ENCODE measurements around the gene PTPRZ1.

The PTPRZ1 gene

GRCh38 chr7:121890833-121891232 is 17.9 kb downstream of the PTPRZ1 start:
- H3K4me3 ChIP-seq (ENCODE audit: low read depth, low read length), result no peak overlapping the region
- H3K36me3 ChIP-seq (ENCODE audit: insufficient read depth, low read length), result no peaks in the 10 kb centered on the region
- H3K79me2 ChIP-seq (ENCODE audit: control insufficient read depth, insufficient read depth, low read length, unreplicated experiment), result no peaks in the 10 kb centered on the region
- no peaks in the 10 kb centered on the region for H3K4me1 ChIP-seq (ENCODE audit: control insufficient read depth, insufficient read depth, low read length, unreplicated experiment)
- H3K27ac ChIP-seq (ENCODE audit: low read depth, low read length), result no peak overlapping the region
- no peaks in the 10 kb centered on the region for H3K27me3 ChIP-seq (ENCODE audit: insufficient read depth, low read length)
- H2AFZ ChIP-seq (ENCODE audit: low read length, unreplicated experiment), result no peak overlapping the region

- Histone ChIP-seq H3K27ac (ENCODE audit: low read depth, low read length) (no peak overlapping the region), H3K4me1 (ENCODE audit: control insufficient read depth, insufficient read depth, low read length, unreplicated experiment) (no peaks in the 10 kb centered on the region), H2AFZ (ENCODE audit: low read length, unreplicated experiment) (no peak overlapping the region), H3K79me2 (ENCODE audit: control insufficient read depth, insufficient read depth, low read length, unreplicated experiment) (no peaks in the 10 kb centered on the region), H3K4me3 (ENCODE audit: low read depth, low read length) (no peak overlapping the region), H3K27me3 (ENCODE audit: insufficient read depth, low read length) (peaks cover 3% of the 10 kb centered on the region), H3K36me3 (ENCODE audit: insufficient read depth, low read length) (no peaks in the 10 kb centered on the region)
Measured at GRCh38 chr7:121891731-121892130, 18.8 kb downstream of the PTPRZ1 start.

GRCh38 chr7:121901026-121901425 is 28.1 kb downstream of the PTPRZ1 start:
- Histone ChIP-seq H3K27me3 (ENCODE audit: insufficient read depth, low read length) (peaks cover 18% of the 10 kb centered on the region), H2AFZ (ENCODE audit: low read length, unreplicated experiment) (no peak overlapping the region), H3K27ac (ENCODE audit: low read depth, low read length) (no peak overlapping the region), H3K36me3 (ENCODE audit: insufficient read depth, low read length) (no peaks in the 10 kb centered on the region), H3K4me1 (ENCODE audit: control insufficient read depth, insufficient read depth, low read length, unreplicated experiment) (no peaks in the 10 kb centered on the region), H3K4me3 (ENCODE audit: low read depth, low read length) (no peak overlapping the region), H3K79me2 (ENCODE audit: control insufficient read depth, insufficient read depth, low read length, unreplicated experiment) (no peaks in the 10 kb centered on the region)

- Histone ChIP-seq H3K4me3 (ENCODE audit: low read depth, low read length) (no peak overlapping the region), H3K4me1 (ENCODE audit: control insufficient read depth, insufficient read depth, low read length, unreplicated experiment) (no peaks in the 10 kb centered on the region), H3K36me3 (ENCODE audit: insufficient read depth, low read length) (no peaks in the 10 kb centered on the region), H3K27ac (ENCODE audit: low read depth, low read length) (no peak overlapping the region), H3K79me2 (ENCODE audit: control insufficient read depth, insufficient read depth, low read length, unreplicated experiment) (no peaks in the 10 kb centered on the region), H3K27me3 (ENCODE audit: insufficient read depth, low read length) (peaks cover 1% of the 10 kb centered on the region; the same call in 1 of the 2 replicates), H2AFZ (ENCODE audit: low read length, unreplicated experiment) (no peak overlapping the region)
Measured at GRCh38 chr7:121904120-121904519, 31.2 kb downstream of the PTPRZ1 start.

- no peak overlapping the region for H2AFZ ChIP-seq (ENCODE audit: low read length, unreplicated experiment)
- no peak overlapping the region for H3K27ac ChIP-seq (ENCODE audit: low read depth, low read length)
Measured at GRCh38 chr7:121908042-121908441, 35.1 kb downstream of the PTPRZ1 start.

GRCh38 chr7:121909716-121910345 is 36.9 kb downstream of the PTPRZ1 start:
- Histone ChIP-seq H3K27me3 (ENCODE audit: insufficient read depth, low read length) (peaks cover 9% of the 10 kb centered on the region; the same call in 1 of the 2 replicates), H3K79me2 (ENCODE audit: control insufficient read depth, insufficient read depth, low read length, unreplicated experiment) (no peaks in the 10 kb centered on the region), H3K4me3 (ENCODE audit: low read depth, low read length) (no peak overlapping the region), H3K4me1 (ENCODE audit: control insufficient read depth, insufficient read depth, low read length, unreplicated experiment) (no peaks in the 10 kb centered on the region), H3K36me3 (ENCODE audit: insufficient read depth, low read length) (no peaks in the 10 kb centered on the region), H2AFZ (ENCODE audit: low read length, unreplicated experiment) (no peak overlapping the region), H3K27ac (ENCODE audit: low read depth, low read length) (no peak overlapping the region)

More at GRCh38 chr7:121908042-121908441, 35.1 kb downstream of the PTPRZ1 start:
- H3K79me2 ChIP-seq (ENCODE audit: control insufficient read depth, insufficient read depth, low read length, unreplicated experiment), result no peaks in the 10 kb centered on the region
- peaks cover 9% of the 10 kb centered on the region; the same call in 1 of the 2 replicates for H3K27me3 ChIP-seq (ENCODE audit: insufficient read depth, low read length)
- H3K36me3 ChIP-seq (ENCODE audit: insufficient read depth, low read length), result no peaks in the 10 kb centered on the region
- no peak overlapping the region for H3K4me3 ChIP-seq (ENCODE audit: low read depth, low read length)
- no peaks in the 10 kb centered on the region for H3K4me1 ChIP-seq (ENCODE audit: control insufficient read depth, insufficient read depth, low read length, unreplicated experiment)

GRCh38 chr7:121913947-121914675 is 41.1 kb downstream of the PTPRZ1 start:
- Histone ChIP-seq H3K27ac (ENCODE audit: low read depth, low read length) (no peak overlapping the region), H3K79me2 (ENCODE audit: control insufficient read depth, insufficient read depth, low read length, unreplicated experiment) (no peaks in the 10 kb centered on the region), H3K27me3 (ENCODE audit: insufficient read depth, low read length) (peaks cover 8% of the 10 kb centered on the region; the same call in 1 of the 2 replicates), H2AFZ (ENCODE audit: low read length, unreplicated experiment) (no peak overlapping the region), H3K4me1 (ENCODE audit: control insufficient read depth, insufficient read depth, low read length, unreplicated experiment) (no peaks in the 10 kb centered on the region), H3K36me3 (ENCODE audit: insufficient read depth, low read length) (no peaks in the 10 kb centered on the region), H3K4me3 (ENCODE audit: low read depth, low read length) (no peak overlapping the region)

GRCh38 chr7:121914676-121915279 is 41.8 kb downstream of the PTPRZ1 start:
- no peak overlapping the region for H3K27ac ChIP-seq (ENCODE audit: low read depth, low read length)
- no peaks in the 10 kb centered on the region for H3K4me1 ChIP-seq (ENCODE audit: control insufficient read depth, insufficient read depth, low read length, unreplicated experiment)
- no peaks in the 10 kb centered on the region for H3K36me3 ChIP-seq (ENCODE audit: insufficient read depth, low read length)
- no peak overlapping the region for H3K4me3 ChIP-seq (ENCODE audit: low read depth, low read length)
- no peaks in the 10 kb centered on the region for H3K79me2 ChIP-seq (ENCODE audit: control insufficient read depth, insufficient read depth, low read length, unreplicated experiment)
- H3K27me3 ChIP-seq (ENCODE audit: insufficient read depth, low read length), result 0 out of 2 replicates have a peak, but pooled peaks cover 5% of the 10 kb centered on the region
- no peak overlapping the region for H2AFZ ChIP-seq (ENCODE audit: low read length, unreplicated experiment)

- Histone ChIP-seq H3K27ac (ENCODE audit: low read depth, low read length) (no peak overlapping the region), H3K4me3 (ENCODE audit: low read depth, low read length) (no peak overlapping the region)
Measured at GRCh38 chr7:121916211-121916610, 43.2 kb downstream of the PTPRZ1 start.

GRCh38 chr7:121919986-121920385 is 47.0 kb downstream of the PTPRZ1 start:
- H3K36me3 ChIP-seq (ENCODE audit: insufficient read depth, low read length), result no peaks in the 10 kb centered on the region
- no peak overlapping the region for H2AFZ ChIP-seq (ENCODE audit: low read length, unreplicated experiment)
- no peak overlapping the region for H3K4me3 ChIP-seq (ENCODE audit: low read depth, low read length)
- H3K79me2 ChIP-seq (ENCODE audit: control insufficient read depth, insufficient read depth, low read length, unreplicated experiment), result no peaks in the 10 kb centered on the region
- no peak overlapping the region for H3K27ac ChIP-seq (ENCODE audit: low read depth, low read length)
- H3K27me3 ChIP-seq (ENCODE audit: insufficient read depth, low read length), result no peaks in the 10 kb centered on the region
- no peaks in the 10 kb centered on the region for H3K4me1 ChIP-seq (ENCODE audit: control insufficient read depth, insufficient read depth, low read length, unreplicated experiment)

More at GRCh38 chr7:121916211-121916610, 43.2 kb downstream of the PTPRZ1 start:
- Histone ChIP-seq H2AFZ (ENCODE audit: low read length, unreplicated experiment) (no peak overlapping the region), H3K27me3 (ENCODE audit: insufficient read depth, low read length) (0 out of 2 replicates have a peak, but pooled peaks cover 5% of the 10 kb centered on the region), H3K79me2 (ENCODE audit: control insufficient read depth, insufficient read depth, low read length, unreplicated experiment) (no peaks in the 10 kb centered on the region), H3K4me1 (ENCODE audit: control insufficient read depth, insufficient read depth, low read length, unreplicated experiment) (no peaks in the 10 kb centered on the region), H3K36me3 (ENCODE audit: insufficient read depth, low read length) (no peaks in the 10 kb centered on the region)
